Smooth muscle cell of the pulmonary artery (primary cell): ENCODE measurements around the gene EFTUD2. TPM values are rescaled to one million over a fixed set of nuclear protein-coding genes. Genes with fewer than 3 reads are reported as not detected.

Source experiments
- total RNA-seq: library from RNA; depleted of rRNA; stranded (reverse); fragments of >200 nt; gene quantifications from 2 replicates; pipeline ENCODE4 v1.2.3, GENCODE V29; 2014

The EFTUD2 gene
- 96.8 and 104 TPM in 2 replicates for total RNA-seq

GRCh38 chr17:44899074-44899782 lies at the start of gene EFTUD2:
Gene EFTUD2 (minus strand): TSS chr17:44899445. CDS start chr17:44894521, 4,924 bp downstream.

GRCh38 chr17:44947461-44948314 lies 48.4 kb upstream of the EFTUD2 start, which contains the start of gene KIF18B:
Gene KIF18B (minus strand): TSS chr17:44947773. CDS start chr17:44936344, 11,429 bp downstream.

GRCh38 chr17:44915321-44915726 lies 16.1 kb upstream of the EFTUD2 start, which contains the start of gene GFAP:
Gene GFAP (minus strand): TSS chr17:44915500. CDS start chr17:44915486, 14 bp downstream.

GRCh38 chr17:44847586-44847985 lies 51.7 kb downstream of the EFTUD2 start, which contains the start of gene HIGD1B:
Gene HIGD1B (plus strand): TSS chr17:44847883. CDS start chr17:44848153, 270 bp downstream.

GRCh38 chr17:44829523-44830358 lies 69.5 kb downstream of the EFTUD2 start, which contains the start of gene GJC1:
Gene GJC1 (minus strand): TSS chr17:44830287. CDS start chr17:44805817, 24,470 bp downstream.

Other genes starting within 250 kb of the EFTUD2 start
- gene MEIOC, start 243.0 kb downstream of the EFTUD2 start, total RNA-seq, result 0.07 TPM in 1 of 2 replicates, not detected in the other
- gene CCDC43, start 209.7 kb downstream of the EFTUD2 start, total RNA-seq, result 24.0 and 26.8 TPM in 2 replicates
- gene DBF4B, start 190.8 kb downstream of the EFTUD2 start, total RNA-seq, result 2.3 and 2.7 TPM in 2 replicates
- gene ADAM11, start 140.5 kb downstream of the EFTUD2 start, total RNA-seq, result 0.26 and 0.79 TPM in 2 replicates
- gene GJC1, start 69.2 kb downstream of the EFTUD2 start, total RNA-seq, result 27.7 and 40.1 TPM in 2 replicates
- not detected in 2 replicates for gene HIGD1B, start 51.6 kb downstream of the EFTUD2 start, total RNA-seq
- 0.59 and 0.92 TPM in 2 replicates for gene GFAP, start 16.1 kb upstream of the EFTUD2 start, total RNA-seq
- 1.1 and 1.9 TPM in 2 replicates for gene KIF18B, start 48.3 kb upstream of the EFTUD2 start, total RNA-seq
- gene C1QL1, start 68.9 kb upstream of the EFTUD2 start, total RNA-seq, result 0.33 and 0.46 TPM in 2 replicates
- 41.4 and 42.2 TPM in 2 replicates for gene DCAKD, start 152.2 kb upstream of the EFTUD2 start, total RNA-seq
- 68.2 and 69.5 TPM in 2 replicates for gene NMT1, start 161.9 kb upstream of the EFTUD2 start, total RNA-seq
- gene PLCD3, start 233.1 kb upstream of the EFTUD2 start, total RNA-seq, result 39.2 and 85.5 TPM in 2 replicates
- gene ACBD4, start 236.2 kb upstream of the EFTUD2 start, total RNA-seq, result 5.3 and 10.1 TPM in 2 replicates
- gene HEXIM1, start 249.0 kb upstream of the EFTUD2 start, total RNA-seq, result 11.3 and 12.1 TPM in 2 replicates